A204.1 (cell line): ENCODE results near the gene ABCC1.
"Not testable (repeated sequence)": the region's sequence is repeated elsewhere in the genome, so short reads cannot be mapped to it uniquely, and the experiment has no call there.

Experiments used
- FAIRE-seq: peaks from 2 replicates; lab custom pipeline; 2012; peaks lifted over from hg19 to GRCh38; lab: Jason Lieb, UNC

ABCC1 gene

DNA sequence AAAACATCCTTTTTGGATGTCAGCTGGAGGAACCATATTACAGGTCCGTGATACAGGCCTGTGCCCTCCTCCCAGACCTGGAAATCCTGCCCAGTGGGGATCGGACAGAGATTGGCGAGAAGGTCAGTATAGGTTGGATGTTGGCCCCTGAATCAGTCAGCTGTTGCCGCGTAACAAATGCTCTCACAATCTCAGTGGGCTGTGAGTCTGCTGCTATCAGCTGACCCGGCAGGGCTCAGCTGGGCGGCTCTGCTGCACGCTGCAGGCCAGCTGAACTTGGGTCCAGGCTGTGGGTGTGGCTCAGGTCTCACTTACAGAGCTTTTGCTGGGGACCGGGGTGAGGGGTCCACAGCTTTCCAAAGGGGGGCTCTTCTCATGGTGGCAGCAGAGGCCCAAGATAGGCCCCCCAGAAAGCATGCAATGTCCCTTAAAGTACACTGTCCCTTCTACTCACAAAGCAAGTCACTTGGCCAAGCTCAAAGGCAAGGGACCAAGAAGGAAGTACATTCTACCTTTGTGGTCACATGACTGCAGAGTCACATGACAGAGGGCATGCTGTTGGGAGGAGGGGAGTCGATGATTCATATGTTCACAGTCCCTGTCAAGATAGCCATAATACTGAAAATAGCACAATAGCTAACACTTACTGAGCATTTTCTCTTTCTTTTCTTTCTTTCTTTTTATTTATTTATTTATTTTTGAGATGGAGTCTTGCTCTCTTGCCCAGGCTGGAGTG is 134.2 kb downstream of the ABCC1 start:
- FAIRE-seq: no peak

DNA sequence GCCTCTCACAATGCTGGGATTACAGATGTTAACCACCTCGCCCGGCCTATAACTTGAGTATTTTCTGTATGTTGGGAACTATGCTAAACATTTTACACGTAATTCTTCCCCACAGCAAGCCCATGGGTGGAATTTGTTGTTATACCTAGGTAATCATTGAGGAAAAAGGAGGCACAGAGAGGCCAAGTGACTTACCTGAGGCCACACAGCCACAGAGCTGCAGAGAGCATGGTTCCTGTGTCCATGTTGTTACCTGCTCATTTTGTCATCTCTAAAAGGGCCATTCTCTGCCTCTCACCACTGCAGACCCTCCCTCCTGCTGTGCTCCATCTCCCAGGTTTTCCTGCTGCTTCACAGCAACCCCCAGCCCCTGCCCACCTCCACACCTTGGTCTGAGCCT is 135.5 kb downstream of the ABCC1 start:
- FAIRE-seq: no peak

- no peak for FAIRE-seq
Observed at GRCh38 chr16:16086653-16087446, 137.4 kb downstream of the ABCC1 start.

DNA sequence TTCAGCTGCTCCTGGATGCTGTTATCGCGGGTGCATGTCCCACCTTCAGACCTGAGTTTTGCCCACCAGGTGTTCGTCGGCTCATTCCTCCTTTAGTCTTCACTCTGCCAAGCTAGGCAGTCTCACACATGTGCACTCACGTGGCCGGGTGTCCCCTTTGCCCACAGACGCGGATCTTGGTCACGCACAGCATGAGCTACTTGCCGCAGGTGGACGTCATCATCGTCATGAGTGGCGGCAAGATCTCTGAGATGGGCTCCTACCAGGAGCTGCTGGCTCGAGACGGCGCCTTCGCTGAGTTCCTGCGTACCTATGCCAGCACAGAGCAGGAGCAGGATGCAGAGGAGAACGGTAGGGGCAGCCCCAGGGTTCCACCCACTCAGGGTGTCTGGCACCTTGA is 140.8 kb downstream of the ABCC1 start:
- FAIRE-seq: no peak

DNA sequence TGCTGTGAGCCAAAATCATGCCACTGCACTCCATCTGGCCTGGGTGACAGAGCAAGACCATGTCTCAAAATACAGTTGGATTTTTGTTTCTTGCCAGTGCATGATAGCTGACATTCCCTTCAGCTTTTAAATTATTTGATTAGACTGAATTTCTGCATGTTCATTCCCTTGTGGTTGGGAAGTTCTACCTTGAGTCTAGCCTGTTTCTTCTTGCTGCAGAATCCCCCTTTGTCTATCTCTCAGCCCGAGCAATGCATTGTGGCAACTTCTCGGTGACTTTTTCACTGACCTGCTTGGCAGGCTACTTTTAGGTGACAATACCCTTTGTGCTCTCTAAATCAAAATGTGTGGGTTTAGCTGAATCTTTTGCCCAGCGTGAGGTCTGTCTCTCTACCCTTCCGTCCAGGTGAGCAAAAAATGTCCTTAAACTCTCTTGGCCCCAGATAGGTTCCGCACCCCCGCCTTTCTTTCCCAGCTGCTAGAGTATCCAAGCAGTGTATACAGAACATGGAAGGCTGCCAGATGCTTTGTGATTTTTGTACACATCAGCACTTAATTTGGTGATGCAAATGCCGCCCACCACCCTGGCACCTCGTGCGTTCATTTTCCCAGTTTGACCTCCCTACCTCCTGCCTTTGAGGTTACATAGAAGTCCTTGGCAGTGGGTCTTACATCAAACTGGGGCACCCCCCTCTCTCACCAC is 143.7 kb downstream of the ABCC1 start:
- no peak for FAIRE-seq

DNA sequence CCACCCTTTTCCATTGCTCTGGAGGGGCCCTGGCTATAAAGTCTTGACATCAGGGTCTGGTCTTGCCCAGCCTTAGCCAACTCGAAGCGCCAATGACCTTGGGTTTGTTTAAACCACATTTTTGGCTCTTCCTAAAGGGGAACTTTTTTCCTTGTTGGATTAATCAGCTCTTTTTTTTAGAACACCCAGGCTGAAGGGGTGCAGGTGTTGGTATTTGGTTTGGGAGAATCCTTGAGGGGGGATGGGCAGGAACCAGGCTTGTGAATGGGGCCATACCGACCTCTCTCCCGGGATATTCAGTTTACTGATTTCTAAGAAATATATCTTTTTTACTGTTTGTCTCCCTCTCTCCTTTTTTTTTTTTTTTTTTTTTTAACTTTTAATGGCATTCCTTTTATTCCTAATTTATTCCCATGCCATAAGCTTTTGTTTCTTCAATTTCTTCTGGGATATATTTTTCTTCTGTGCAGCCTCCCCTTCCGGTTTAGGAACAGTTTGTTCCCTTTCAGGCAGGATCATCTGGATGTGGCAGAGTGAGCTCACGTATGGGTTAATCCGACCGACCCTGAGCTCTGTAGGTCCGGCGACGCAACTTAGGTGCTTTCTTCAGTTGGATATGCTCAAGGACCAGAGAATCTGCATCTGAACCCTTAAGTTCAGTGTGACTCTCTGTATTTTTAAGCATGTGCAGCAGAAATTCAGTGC is 144.4 kb downstream of the ABCC1 start:
- no peak for FAIRE-seq

DNA sequence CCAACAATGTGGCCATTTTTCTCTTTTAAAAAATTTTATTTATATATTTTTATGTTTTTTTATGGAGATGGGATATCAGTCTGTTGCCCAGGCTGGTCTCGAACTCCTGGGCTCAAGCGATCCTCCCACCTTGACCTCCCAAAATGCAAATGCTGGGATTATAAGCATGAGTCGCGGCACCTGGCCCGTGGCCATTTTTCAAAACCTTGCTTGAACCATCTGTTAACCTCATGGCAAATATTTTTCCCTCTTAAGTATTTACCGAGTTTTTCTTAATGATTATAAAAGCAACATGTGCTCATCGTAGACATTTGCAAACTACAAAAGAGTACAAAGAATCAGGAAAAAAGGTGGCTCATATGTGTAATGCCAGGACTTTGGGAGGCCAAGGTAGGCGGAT is 146.2 kb downstream of the ABCC1 start:
- no peak for FAIRE-seq

DNA sequence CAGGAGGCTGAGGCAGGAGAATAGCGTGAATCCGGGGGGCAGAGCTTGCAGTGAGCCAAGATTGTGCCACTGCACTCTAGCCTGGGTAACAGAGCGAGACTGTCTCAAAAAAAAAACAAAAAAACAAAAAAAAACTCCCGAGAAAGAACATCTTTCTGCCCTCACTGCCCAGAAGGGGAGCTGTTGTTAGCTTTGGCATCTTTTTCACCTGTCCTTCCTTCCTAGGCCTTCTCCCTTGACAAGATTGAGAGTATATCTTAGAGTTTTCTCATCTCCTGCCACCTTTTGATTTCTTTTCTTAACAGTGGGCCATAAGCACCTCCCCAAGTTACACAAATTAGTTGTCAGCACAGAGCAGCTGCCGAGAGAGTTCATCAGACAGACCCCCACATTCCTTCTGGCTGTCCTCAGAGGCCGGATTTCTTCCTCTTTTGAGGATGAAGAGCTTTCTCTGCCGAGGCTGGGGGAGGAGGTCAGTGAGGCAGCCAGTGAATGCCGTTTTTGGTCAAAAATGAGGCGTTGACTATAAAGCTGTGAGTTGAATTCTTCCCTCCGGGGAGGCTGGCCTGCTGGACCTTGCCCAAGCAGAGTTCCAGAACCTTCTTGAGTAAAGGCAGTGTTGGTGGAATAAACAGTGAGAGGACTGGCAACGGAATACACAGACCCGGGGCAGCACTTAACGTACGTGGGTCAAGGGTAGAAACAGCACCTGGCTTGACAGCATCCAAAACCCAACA is 146.9 kb downstream of the ABCC1 start:
- FAIRE-seq: no peak

GRCh38 chr16:16096858-16097213 is 147.4 kb downstream of the ABCC1 start:
- no peak for FAIRE-seq

- FAIRE-seq: no peak
Observed at GRCh38 chr16:16099320-16099719, 149.9 kb downstream of the ABCC1 start.

DNA sequence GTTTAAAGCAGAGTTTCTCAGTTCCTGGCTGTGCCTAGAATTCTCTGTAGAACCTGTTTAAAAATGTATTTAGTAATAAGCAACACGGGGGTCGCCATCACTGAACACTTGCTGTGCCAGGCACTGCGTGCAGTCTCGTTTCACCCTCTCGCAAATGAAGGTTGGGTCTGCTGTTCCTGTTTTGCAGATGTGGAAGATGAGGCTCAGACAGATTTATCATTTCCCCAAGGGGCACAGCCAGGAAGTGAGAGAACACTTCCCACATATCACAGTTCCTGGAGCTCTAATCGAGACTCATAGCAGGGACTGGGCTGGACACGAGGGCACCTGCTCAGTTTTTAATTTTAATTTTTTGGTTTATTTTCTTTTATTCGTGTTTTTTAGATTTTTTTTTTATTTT is 151.2 kb downstream of the ABCC1 start:
- no peak for FAIRE-seq

DNA sequence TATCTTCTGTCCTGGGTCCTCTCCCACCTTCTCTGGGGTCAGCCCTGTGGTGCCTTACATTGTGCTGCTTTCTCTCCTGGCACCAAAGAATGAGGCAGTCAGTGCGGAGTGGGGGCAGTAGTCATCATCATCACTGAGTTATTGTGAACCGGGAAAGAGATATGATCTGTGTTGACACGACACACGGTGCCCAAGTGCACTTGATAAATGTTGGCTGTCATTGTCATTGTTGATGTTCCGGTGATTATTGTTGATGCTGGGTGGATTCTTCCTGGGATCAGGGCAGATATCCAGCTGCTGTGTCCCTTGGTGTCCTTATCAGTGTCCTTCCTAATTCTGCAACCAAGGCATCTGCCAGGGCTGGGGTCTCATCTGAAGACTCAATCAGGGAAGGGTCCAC is 152.2 kb downstream of the ABCC1 start:
- no peak for FAIRE-seq

GRCh38 chr16:16102738-16103137 is 153.3 kb downstream of the ABCC1 start:
- no peak for FAIRE-seq

GRCh38 chr16:16104132-16104803 is 154.9 kb downstream of the ABCC1 start:
- not testable (repeated sequence) for FAIRE-seq

- not testable (repeated sequence) for FAIRE-seq
Observed at GRCh38 chr16:16104804-16105141, 155.4 kb downstream of the ABCC1 start.

DNA sequence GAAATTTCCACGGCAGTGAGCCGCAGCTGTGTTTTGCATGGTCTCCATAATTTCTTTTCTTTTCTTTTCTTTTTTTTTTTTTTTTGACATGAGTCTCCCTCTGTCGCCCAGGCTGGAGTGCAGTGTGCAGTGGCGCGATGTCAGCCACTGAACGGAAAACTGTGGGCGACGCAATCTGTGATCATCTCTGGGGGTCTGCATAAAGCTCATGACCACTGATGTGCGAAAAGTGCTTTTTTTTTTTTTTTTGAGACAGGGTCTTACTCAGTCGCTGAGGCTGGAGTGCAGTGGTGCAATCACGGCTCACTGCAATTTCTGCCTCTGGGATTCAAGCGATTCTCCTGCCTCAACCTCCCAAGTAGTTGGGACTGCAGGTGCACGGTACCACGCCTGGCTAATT is 156.2 kb downstream of the ABCC1 start:
- no peak for FAIRE-seq

DNA sequence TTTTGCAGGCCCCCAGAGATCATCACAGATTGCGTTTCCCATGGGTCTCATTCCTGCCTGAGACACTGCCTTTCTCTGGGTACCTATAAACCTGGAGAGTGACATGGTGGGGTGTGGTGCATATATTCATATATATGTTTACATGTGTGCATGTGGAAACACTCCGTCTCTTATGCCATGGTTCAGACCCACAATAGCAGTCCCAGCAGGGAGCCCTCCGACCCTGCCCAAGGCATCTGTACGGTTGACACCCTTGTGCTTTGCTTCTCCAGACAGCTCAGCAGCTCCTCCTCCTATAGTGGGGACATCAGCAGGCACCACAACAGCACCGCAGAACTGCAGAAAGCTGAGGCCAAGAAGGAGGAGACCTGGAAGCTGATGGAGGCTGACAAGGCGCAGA is 157.1 kb downstream of the ABCC1 start:
- no peak for FAIRE-seq

GRCh38 chr16:16107839-16108238 is 158.4 kb downstream of the ABCC1 start:
- FAIRE-seq: no peak

DNA sequence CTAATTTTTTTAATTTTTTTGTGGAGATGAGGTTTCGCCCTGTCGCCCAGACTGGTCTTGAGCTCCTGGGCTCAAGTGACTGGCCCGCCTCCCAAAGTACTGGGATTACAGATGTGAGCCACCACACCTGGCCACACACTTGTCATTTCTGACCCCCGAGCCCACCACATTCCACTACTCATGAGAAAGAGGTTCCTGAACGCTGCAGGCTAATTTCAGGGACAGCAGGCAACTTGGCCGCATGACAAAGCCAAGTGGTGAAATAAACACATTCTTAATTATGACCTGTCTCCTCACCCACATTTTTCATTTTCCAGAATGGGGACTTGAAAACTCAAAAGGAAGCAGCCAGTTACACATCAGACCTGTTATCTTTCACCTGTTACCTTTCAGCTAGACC is 159.3 kb downstream of the ABCC1 start:
- no peak for FAIRE-seq

- FAIRE-seq: no peak
Observed at GRCh38 chr16:16109453-16110110, 160.2 kb downstream of the ABCC1 start.

DNA sequence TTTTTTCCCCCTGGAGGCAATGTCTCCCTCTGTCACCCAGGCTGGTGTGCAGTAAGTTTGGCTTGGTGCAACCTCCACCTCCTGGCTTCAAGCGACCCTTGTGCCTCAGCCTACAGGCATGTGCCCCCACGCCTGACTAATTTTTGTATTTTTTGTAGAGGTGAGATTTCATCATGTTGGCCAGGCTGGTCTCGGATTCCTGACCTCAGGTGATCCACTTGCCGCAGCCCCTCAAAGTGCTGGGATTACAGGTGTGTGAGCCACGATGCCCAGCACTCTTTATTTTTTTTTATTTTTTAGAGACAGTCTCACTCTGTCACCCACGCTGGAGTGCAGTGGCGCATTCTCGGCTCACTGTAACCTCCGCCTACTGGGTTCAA is 160.7 kb downstream of the ABCC1 start:
- FAIRE-seq: no peak
